HL-60 (cell line): ENCODE results near the gene KCNJ6.

Source experiments
- CTCF ChIP-seq: IDR thresholded peaks from one replicate; pipeline ENCODE4 v1.5.1; 2011; ENCODE audit warnings: low read length, control low read depth, inconsistent platforms; ENCODE audit not compliant: insufficient read depth
- REST ChIP-seq: IDR thresholded peaks from 2 replicates; pipeline ENCODE4 v1.6.1; 2012; ENCODE audit warnings: low read depth; ENCODE audit not compliant: insufficient replicate concordance

GRCh38 chr21:37732927-37733326 lies 183.3 kb downstream of the KCNJ6 start:
- TF ChIP-seq CTCF (no peak), REST (no peak)
